ENCODE results near the gene CRIM1.

Gene CRIM1

GRCh38 chr2:36373149-36373926 is 17.8 kb downstream of the CRIM1 start:
- DNase-seq (ENCODE audit: low spot score), result no peak

- DNase-seq (ENCODE audit: low spot score), result no peak
Observed at GRCh38 chr2:36374585-36374984, 19.0 kb downstream of the CRIM1 start.

GRCh38 chr2:36376319-36376765 is 20.8 kb downstream of the CRIM1 start:
- no peak for DNase-seq (ENCODE audit: low spot score)

GRCh38 chr2:36376992-36377738 is 21.6 kb downstream of the CRIM1 start:
- no peak for DNase-seq (ENCODE audit: low spot score)

- no peak for DNase-seq (ENCODE audit: low spot score)
Observed at GRCh38 chr2:36379710-36380448, 24.3 kb downstream of the CRIM1 start.

GRCh38 chr2:36380624-36381481 is 25.3 kb downstream of the CRIM1 start:
- DNase-seq (ENCODE audit: low spot score), result peak; percentile 72

- DNase-seq (ENCODE audit: low spot score), result no peak
Observed at GRCh38 chr2:36381993-36382392, 26.4 kb downstream of the CRIM1 start.

GRCh38 chr2:36382472-36382871 is 26.9 kb downstream of the CRIM1 start:
- no peak for DNase-seq (ENCODE audit: low spot score)

GRCh38 chr2:36383726-36384125 is 28.1 kb downstream of the CRIM1 start:
- DNase-seq (ENCODE audit: low spot score), result no peak

GRCh38 chr2:36384454-36384853 is 28.9 kb downstream of the CRIM1 start:
- no peak for DNase-seq (ENCODE audit: low spot score)

GRCh38 chr2:36385603-36386002 is 30.0 kb downstream of the CRIM1 start:
- no peak for DNase-seq (ENCODE audit: low spot score)

- DNase-seq (ENCODE audit: low spot score), result no peak
Observed at GRCh38 chr2:36387258-36387916, 31.8 kb downstream of the CRIM1 start.

- no peak for DNase-seq (ENCODE audit: low spot score)
Observed at GRCh38 chr2:36388472-36388871, 32.9 kb downstream of the CRIM1 start.

- no peak for DNase-seq (ENCODE audit: low spot score)
Observed at GRCh38 chr2:36389091-36389564, 33.5 kb downstream of the CRIM1 start.

GRCh38 chr2:36389577-36389976 is 34.0 kb downstream of the CRIM1 start:
- DNase-seq (ENCODE audit: low spot score), result no peak

- DNase-seq (ENCODE audit: low spot score), result no peak
Observed at GRCh38 chr2:36392571-36393255, 37.1 kb downstream of the CRIM1 start.

GRCh38 chr2:36393738-36394256 is 38.2 kb downstream of the CRIM1 start:
- DNase-seq (ENCODE audit: low spot score), result no peak

- no peak for DNase-seq (ENCODE audit: low spot score)
Observed at GRCh38 chr2:36394804-36395203, 39.2 kb downstream of the CRIM1 start.

GRCh38 chr2:36395866-36396265 is 40.3 kb downstream of the CRIM1 start:
- DNase-seq (ENCODE audit: low spot score), result no peak

- DNase-seq (ENCODE audit: low spot score), result no peak
Observed at GRCh38 chr2:36396878-36397539, 41.4 kb downstream of the CRIM1 start.

Data from ecto neural progenitor cell (in vitro differentiated cells).